ENCODE data around the gene MVK.

- TF ChIP-seq POLR2A (IDR thresholded peaks at IDR 0.05) (no peak), CTCF (IDR thresholded peaks at IDR 0.05) (no peak)
Measured at GRCh38 chr12:109578330-109578927, 4.8 kb downstream of the MVK start.
